ENCODE measurements around the gene GPR142. TPM values are rescaled to one million over a fixed set of nuclear protein-coding genes. Genes with fewer than 3 reads are reported as not detected.

GPR142 gene
- total RNA-seq, 1 experiment from 2014 or later, result 0.33 TPM

GRCh38 chr17:74357466-74357809 lies 9.9 kb upstream of the GPR142 start:
- Histone ChIP-seq H3K4me1 (ENCODE audit: insufficient read depth, low read length) (peaks cover 2% of the 10 kb centered on the region; the same call in 1 of the 2 replicates), H3K4me2 (ENCODE audit: insufficient read depth, insufficient read length, low read length) (no peak overlapping the region), H3K9me3 (ENCODE audit: control insufficient read depth, low read depth, low read length) (no peaks in the 10 kb centered on the region), H3K9ac (ENCODE audit: extremely low read depth, insufficient read length, low read length) (no peak overlapping the region), H4K5ac (ENCODE audit: insufficient read length, low read depth, low read length) (no peak overlapping the region), H4K20me1 (ENCODE audit: control insufficient read depth, insufficient read depth, insufficient read length) (no peaks in the 10 kb centered on the region), H3K27ac (ENCODE audit: insufficient read length, low read depth, low read length) (no peak overlapping the region), H2BK12ac (ENCODE audit: insufficient read length, low read depth, low read length) (no peak overlapping the region), H3K4ac (ENCODE audit: low read depth, low read length) (no peak overlapping the region), H3K18ac (ENCODE audit: insufficient read length, low read depth, low read length) (no peak overlapping the region), H3K56ac (ENCODE audit: insufficient read length, low read depth, low read length) (no peak overlapping the region), H4K8ac (replicated peaks; ENCODE audit: insufficient read length, low read depth, low read length) (no peak overlapping the region), H3K27me3 (ENCODE audit: insufficient read depth, low read length) (peaks cover 8% of the 10 kb centered on the region; the same call in 1 of the 2 replicates), H4K91ac (ENCODE audit: insufficient read length, low read depth, low read length) (no peak overlapping the region), H3K79me1 (ENCODE audit: insufficient read depth, low read depth, low read length, poor library complexity, severe bottlenecking) (no peaks in the 10 kb centered on the region), H3K23me2 (ENCODE audit: insufficient read length, low read depth, low read length, poor library complexity, severe bottlenecking) (peaks cover 3% of the 10 kb centered on the region), H2AK5ac (ENCODE audit: insufficient read length, low read length) (no peak overlapping the region), H2BK120ac (ENCODE audit: low read depth, low read length, poor library complexity, severe bottlenecking) (no peak overlapping the region), H3K14ac (ENCODE audit: insufficient read depth, low read length) (no peak overlapping the region), H2BK15ac (ENCODE audit: low read depth, low read length) (no peak overlapping the region), H3T11ph (ENCODE audit: low read length) (no peak overlapping the region), H3K79me2 (ENCODE audit: insufficient read depth, low read length) (no peaks in the 10 kb centered on the region), H2BK5ac (ENCODE audit: insufficient read length, low read length) (no peak overlapping the region), H3K23ac (ENCODE audit: insufficient read length, low read depth, low read length) (no peak overlapping the region), H2BK20ac (ENCODE audit: low read depth, low read length, poor library complexity, severe bottlenecking) (no peak overlapping the region), H2AFZ (ENCODE audit: low read length) (no peak overlapping the region)
- no peak for TF ChIP-seq CTCF (conservative IDR thresholded peaks at IDR 0.05)
- no CpG with 5 or more reads among the region's 32 CpGs for WGBS (ENCODE audit: extremely low coverage, insufficient read length, low lambda C conversion rate)
- Mint-ChIP-seq H3K27me3 (ENCODE audit: low read depth) (peaks cover 80% of the 10 kb centered on the region), H3K4me1 (peaks cover 16 to 38% of the 10 kb centered on the region in 2 experiments), H3K27ac (no peak overlapping the region), H3K9me3 (no peaks in the 10 kb centered on the region; a peak in 1 of 5 replicates), H3K4me3 (peak overlapping the region in 1 of 2 experiments; percentile 48; a peak in 1 of 5 replicates), H3K36me3 (ENCODE audit: insufficient read depth in 1 of 3, low read depth in 3 of 3) (peaks cover 0 to 9% (median 7%) of the 10 kb centered on the region in 3 experiments; a peak in 4 of 7 replicates)
- DNase-seq, result no peak
